ENCODE data around the gene NFKBIB.

The NFKBIB gene

GRCh38 chr19:38942471-38943181, 42.9 kb downstream of the NFKBIB start:
- no peaks in the 10 kb centered on the region for H3K27me3 ChIP-seq (replicated peaks; ENCODE audit: control insufficient read depth, insufficient read depth, low read length, poor library complexity, severe bottlenecking)
- H3K27ac ChIP-seq (ENCODE audit: insufficient read depth, low read length, poor library complexity, severe bottlenecking): no peak overlapping the region
- H3K9me3 ChIP-seq (ENCODE audit: control insufficient read depth, low read length): no peaks in the 10 kb centered on the region
- no peaks in the 10 kb centered on the region for H3K4me1 ChIP-seq (ENCODE audit: control insufficient read depth, insufficient read depth, low read length, poor library complexity, severe bottlenecking)
- no peaks in the 10 kb centered on the region for H3K36me3 ChIP-seq (ENCODE audit: control insufficient read depth, insufficient read depth, low read length)
- no peak for DNase-seq
- no peak overlapping the region for H3K4me3 ChIP-seq (ENCODE audit: insufficient read depth, low read depth, low read length, poor library complexity, severe bottlenecking)

DNA sequence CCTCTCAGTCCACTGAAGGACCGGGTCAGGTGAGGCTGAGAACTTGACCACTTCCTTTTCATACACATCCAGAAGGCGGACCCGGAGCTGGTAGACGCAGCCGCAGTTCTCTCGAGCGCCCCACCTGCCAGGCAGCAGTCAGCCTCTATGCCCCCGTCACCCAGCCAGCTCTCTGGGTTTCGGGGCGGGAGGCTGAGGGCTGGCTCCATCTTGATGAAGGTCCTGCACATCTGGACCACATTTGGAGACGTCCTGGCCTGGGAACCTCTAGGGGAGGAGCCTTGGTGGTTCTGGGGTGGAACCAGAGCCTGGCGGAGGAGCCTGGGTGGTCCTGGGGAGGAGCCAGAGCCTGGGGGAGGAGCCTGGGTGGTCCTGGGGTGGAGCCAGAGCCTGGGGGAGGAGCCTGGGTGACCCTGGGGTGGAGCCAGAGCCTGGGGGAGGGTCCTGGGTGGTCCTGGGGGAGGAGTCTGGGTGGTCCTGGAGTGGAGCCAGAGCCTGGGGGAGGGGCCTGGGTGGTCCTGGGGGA, 45.3 kb downstream of the NFKBIB start:
- H3K27me3 ChIP-seq (replicated peaks; ENCODE audit: control insufficient read depth, insufficient read depth, low read length, poor library complexity, severe bottlenecking): no peaks in the 10 kb centered on the region
- DNase-seq: no peak

DNA sequence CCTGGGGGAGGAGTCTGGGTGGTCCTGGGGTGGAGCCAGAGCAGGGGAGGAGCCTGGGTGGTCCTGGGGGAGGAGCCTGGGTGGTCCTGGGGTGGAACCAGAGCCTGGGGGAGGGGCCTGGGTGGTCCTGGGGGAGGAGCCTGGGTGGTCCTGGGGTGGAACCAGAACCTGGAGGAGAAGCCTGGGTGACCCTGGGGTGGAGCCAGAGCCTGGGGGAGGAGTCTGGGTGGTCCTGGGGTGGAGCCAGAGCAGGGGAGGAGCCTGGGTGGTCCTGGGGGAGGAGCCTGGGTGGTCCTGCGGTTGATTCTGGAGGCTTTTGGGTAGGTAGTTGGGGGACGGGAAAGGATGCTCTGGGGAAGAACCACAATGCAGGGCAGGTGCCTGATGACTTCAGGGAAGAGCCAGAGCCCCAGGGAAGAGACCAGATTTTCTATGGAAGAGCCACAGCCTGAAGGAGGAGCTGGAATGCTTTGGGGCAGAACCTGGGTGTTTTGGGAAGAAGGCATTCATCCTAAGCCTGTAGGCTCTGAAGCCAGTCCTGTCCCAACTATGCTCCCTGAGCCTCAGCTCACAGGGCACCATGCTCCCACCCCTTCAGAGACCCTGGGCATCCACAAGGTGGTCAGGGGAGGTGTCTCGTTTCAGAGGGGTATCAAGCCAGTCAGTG, 45.9 kb downstream of the NFKBIB start:
- no peaks in the 10 kb centered on the region for H3K36me3 ChIP-seq (ENCODE audit: control insufficient read depth, insufficient read depth, low read length)
- DNase-seq: no peak
- H3K27me3 ChIP-seq (replicated peaks; ENCODE audit: control insufficient read depth, insufficient read depth, low read length, poor library complexity, severe bottlenecking): no peaks in the 10 kb centered on the region

More for the DNA sequence above, 45.3 kb downstream of the NFKBIB start:
- Histone ChIP-seq H3K4me1 (ENCODE audit: control insufficient read depth, insufficient read depth, low read length, poor library complexity, severe bottlenecking) (peaks cover 3% of the 10 kb centered on the region), H3K27ac (ENCODE audit: insufficient read depth, low read length, poor library complexity, severe bottlenecking) (no peak overlapping the region), H3K4me3 (ENCODE audit: insufficient read depth, low read depth, low read length, poor library complexity, severe bottlenecking) (no peak overlapping the region), H3K9me3 (ENCODE audit: control insufficient read depth, low read length) (no peaks in the 10 kb centered on the region), H3K36me3 (ENCODE audit: control insufficient read depth, insufficient read depth, low read length) (no peaks in the 10 kb centered on the region)

GRCh38 chr19:38946229-38947010, 46.7 kb downstream of the NFKBIB start:
- no peak overlapping the region for H3K4me3 ChIP-seq (ENCODE audit: insufficient read depth, low read depth, low read length, poor library complexity, severe bottlenecking)
- peaks cover 6% of the 10 kb centered on the region for H3K4me1 ChIP-seq (ENCODE audit: control insufficient read depth, insufficient read depth, low read length, poor library complexity, severe bottlenecking)
- no peaks in the 10 kb centered on the region for H3K27me3 ChIP-seq (replicated peaks; ENCODE audit: control insufficient read depth, insufficient read depth, low read length, poor library complexity, severe bottlenecking)
- H3K27ac ChIP-seq (ENCODE audit: insufficient read depth, low read length, poor library complexity, severe bottlenecking): no peak overlapping the region
- no peaks in the 10 kb centered on the region for H3K36me3 ChIP-seq (ENCODE audit: control insufficient read depth, insufficient read depth, low read length)
- no peaks in the 10 kb centered on the region for H3K9me3 ChIP-seq (ENCODE audit: control insufficient read depth, low read length)
- no peak for DNase-seq

More for the DNA sequence above, 45.9 kb downstream of the NFKBIB start:
- Histone ChIP-seq H3K9me3 (ENCODE audit: control insufficient read depth, low read length) (no peaks in the 10 kb centered on the region), H3K27ac (ENCODE audit: insufficient read depth, low read length, poor library complexity, severe bottlenecking) (no peak overlapping the region), H3K4me3 (ENCODE audit: insufficient read depth, low read depth, low read length, poor library complexity, severe bottlenecking) (no peak overlapping the region), H3K4me1 (ENCODE audit: control insufficient read depth, insufficient read depth, low read length, poor library complexity, severe bottlenecking) (peaks cover 6% of the 10 kb centered on the region)

- Histone ChIP-seq H3K36me3 (ENCODE audit: control insufficient read depth, insufficient read depth, low read length) (no peaks in the 10 kb centered on the region), H3K27me3 (replicated peaks; ENCODE audit: control insufficient read depth, insufficient read depth, low read length, poor library complexity, severe bottlenecking) (no peaks in the 10 kb centered on the region), H3K27ac (ENCODE audit: insufficient read depth, low read length, poor library complexity, severe bottlenecking) (no peak overlapping the region), H3K9me3 (ENCODE audit: control insufficient read depth, low read length) (no peaks in the 10 kb centered on the region), H3K4me1 (ENCODE audit: control insufficient read depth, insufficient read depth, low read length, poor library complexity, severe bottlenecking) (peaks cover 6% of the 10 kb centered on the region), H3K4me3 (ENCODE audit: insufficient read depth, low read depth, low read length, poor library complexity, severe bottlenecking) (peak overlapping the region; percentile 35)
- peak; percentile 61 to 69 (median 67) for DNase-seq
These were observed 50.0 kb downstream of the NFKBIB start for GRCh38 chr19:38949580-38950367.

- Histone ChIP-seq H3K27me3 (replicated peaks; ENCODE audit: control insufficient read depth, insufficient read depth, low read length, poor library complexity, severe bottlenecking) (no peaks in the 10 kb centered on the region), H3K27ac (ENCODE audit: insufficient read depth, low read length, poor library complexity, severe bottlenecking) (no peak overlapping the region), H3K9me3 (ENCODE audit: control insufficient read depth, low read length) (no peaks in the 10 kb centered on the region), H3K36me3 (ENCODE audit: control insufficient read depth, insufficient read depth, low read length) (no peaks in the 10 kb centered on the region), H3K4me3 (ENCODE audit: insufficient read depth, low read depth, low read length, poor library complexity, severe bottlenecking) (no peak overlapping the region), H3K4me1 (ENCODE audit: control insufficient read depth, insufficient read depth, low read length, poor library complexity, severe bottlenecking) (peaks cover 6% of the 10 kb centered on the region)
- no peak for DNase-seq
These were observed 51.4 kb downstream of the NFKBIB start for GRCh38 chr19:38951187-38951586.

GRCh38 chr19:38952395-38953165, 52.8 kb downstream of the NFKBIB start:
- Histone ChIP-seq H3K27me3 (replicated peaks; ENCODE audit: control insufficient read depth, insufficient read depth, low read length, poor library complexity, severe bottlenecking) (no peaks in the 10 kb centered on the region), H3K36me3 (ENCODE audit: control insufficient read depth, insufficient read depth, low read length) (no peaks in the 10 kb centered on the region), H3K4me1 (ENCODE audit: control insufficient read depth, insufficient read depth, low read length, poor library complexity, severe bottlenecking) (peaks cover 6% of the 10 kb centered on the region), H3K9me3 (ENCODE audit: control insufficient read depth, low read length) (no peaks in the 10 kb centered on the region), H3K4me3 (ENCODE audit: insufficient read depth, low read depth, low read length, poor library complexity, severe bottlenecking) (no peak overlapping the region), H3K27ac (ENCODE audit: insufficient read depth, low read length, poor library complexity, severe bottlenecking) (no peak overlapping the region)
- DNase-seq: no peak

- DNase-seq: no peak
- Histone ChIP-seq H3K4me3 (ENCODE audit: insufficient read depth, low read depth, low read length, poor library complexity, severe bottlenecking) (no peak overlapping the region), H3K4me1 (ENCODE audit: control insufficient read depth, insufficient read depth, low read length, poor library complexity, severe bottlenecking) (peaks cover 6% of the 10 kb centered on the region), H3K9me3 (ENCODE audit: control insufficient read depth, low read length) (no peaks in the 10 kb centered on the region), H3K27ac (ENCODE audit: insufficient read depth, low read length, poor library complexity, severe bottlenecking) (no peak overlapping the region), H3K27me3 (replicated peaks; ENCODE audit: control insufficient read depth, insufficient read depth, low read length, poor library complexity, severe bottlenecking) (no peaks in the 10 kb centered on the region), H3K36me3 (ENCODE audit: control insufficient read depth, insufficient read depth, low read length) (no peaks in the 10 kb centered on the region)
These were observed 53.9 kb downstream of the NFKBIB start for GRCh38 chr19:38953677-38954076.

- no peaks in the 10 kb centered on the region for H3K27me3 ChIP-seq (replicated peaks; ENCODE audit: control insufficient read depth, insufficient read depth, low read length, poor library complexity, severe bottlenecking)
- H3K4me1 ChIP-seq (ENCODE audit: control insufficient read depth, insufficient read depth, low read length, poor library complexity, severe bottlenecking): no peaks in the 10 kb centered on the region
- H3K4me3 ChIP-seq (ENCODE audit: insufficient read depth, low read depth, low read length, poor library complexity, severe bottlenecking): no peak overlapping the region
- no peaks in the 10 kb centered on the region for H3K9me3 ChIP-seq (ENCODE audit: control insufficient read depth, low read length)
- no peak overlapping the region for H3K27ac ChIP-seq (ENCODE audit: insufficient read depth, low read length, poor library complexity, severe bottlenecking)
- no peak for DNase-seq
- H3K36me3 ChIP-seq (ENCODE audit: control insufficient read depth, insufficient read depth, low read length): no peaks in the 10 kb centered on the region
These were observed 56.5 kb downstream of the NFKBIB start for GRCh38 chr19:38956264-38956663.
